GM19463 (cell line): Measurements from ENCODE around the gene RNF149.
A peak's percentile ranks its signal among the peaks of the same experiment; 100 is the strongest.

Source experiments
- ATAC-seq: cut with Tn5 transposase; IDR thresholded peaks from one replicate; pipeline ENCODE4 v1.9.1; 2021; ENCODE audit warnings: mild to moderate bottlenecking, moderate library complexity; ENCODE audit not compliant: unreplicated experiment

The RNF149 gene

GRCh38 chr2:101299604-101300003 is 8.9 kb downstream of the RNF149 start:
- ATAC-seq = no peak

GRCh38 chr2:101297383-101297782 is 11.1 kb downstream of the RNF149 start:
- no peak for ATAC-seq

GRCh38 chr2:101296371-101296770 is 12.1 kb downstream of the RNF149 start:
- ATAC-seq = no peak

- no peak for ATAC-seq
These were observed 12.6 kb downstream of the RNF149 start for GRCh38 chr2:101295895-101296294.

- ATAC-seq = no peak
These were observed 13.6 kb downstream of the RNF149 start for GRCh38 chr2:101294861-101295260.

GRCh38 chr2:101293544-101293943 is 15.0 kb downstream of the RNF149 start:
- no peak for ATAC-seq

- ATAC-seq = no peak
These were observed 16.5 kb downstream of the RNF149 start for GRCh38 chr2:101291973-101292372.

DNA sequence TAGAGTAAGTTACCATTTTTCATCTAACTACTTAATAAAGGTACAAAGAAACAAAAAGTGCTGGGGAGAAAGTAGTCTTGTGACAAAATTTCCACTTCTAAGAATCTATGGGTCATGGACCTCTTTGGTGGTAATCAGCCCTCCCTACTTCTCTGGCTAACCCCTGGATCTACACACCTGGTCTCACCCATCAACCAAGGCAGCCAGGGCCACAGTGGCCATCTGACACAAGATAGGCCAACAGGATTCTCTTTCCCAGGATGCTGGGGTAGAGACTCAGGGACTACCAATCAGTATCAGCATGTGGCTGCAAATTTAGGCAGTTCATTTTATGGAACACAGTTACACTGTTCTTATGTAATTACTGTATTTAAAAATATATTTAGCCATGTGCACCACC is 17.8 kb downstream of the RNF149 start:
- ATAC-seq = no peak

- ATAC-seq = no peak
These were observed 21.2 kb downstream of the RNF149 start for GRCh38 chr2:101287303-101287702.

DNA sequence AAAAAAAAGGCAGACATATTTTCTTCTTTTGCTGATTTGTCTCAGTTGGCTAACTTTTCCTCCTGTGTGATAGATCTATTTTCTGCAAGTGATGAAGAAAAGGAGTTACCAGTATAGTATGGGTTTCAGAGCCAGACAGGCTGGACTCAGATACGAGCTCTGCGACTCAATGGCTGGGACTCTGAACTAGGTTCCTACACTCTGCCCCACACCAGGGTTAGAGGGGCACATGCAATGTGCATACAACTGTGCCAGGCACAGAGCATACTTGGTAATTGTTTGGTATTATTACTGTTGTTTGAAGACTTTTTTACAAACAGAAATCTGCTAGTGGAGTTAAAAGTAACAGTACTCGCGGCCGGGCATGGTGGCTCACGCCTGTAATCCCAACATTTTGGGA is 21.8 kb downstream of the RNF149 start:
- ATAC-seq = no peak

DNA sequence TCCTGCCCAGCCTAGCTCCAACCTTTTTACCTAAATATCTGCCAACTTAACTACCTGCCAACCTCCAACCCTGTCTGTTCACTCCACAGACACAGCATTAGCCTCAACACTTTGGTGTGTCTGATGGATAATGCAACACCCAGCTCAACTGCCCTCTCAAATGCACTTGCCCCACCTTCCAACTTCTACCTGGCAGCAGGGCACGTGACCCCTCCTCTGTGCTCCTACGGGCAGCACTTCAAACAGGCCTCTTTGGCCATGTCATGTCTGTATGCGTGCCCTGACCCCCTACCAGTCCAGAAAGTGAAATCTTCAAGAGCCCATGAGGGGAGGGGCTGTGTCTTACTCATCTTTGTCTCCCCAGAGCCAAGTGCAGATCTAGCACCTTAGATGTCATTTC is 25.5 kb downstream of the RNF149 start:
- ATAC-seq = no peak

DNA sequence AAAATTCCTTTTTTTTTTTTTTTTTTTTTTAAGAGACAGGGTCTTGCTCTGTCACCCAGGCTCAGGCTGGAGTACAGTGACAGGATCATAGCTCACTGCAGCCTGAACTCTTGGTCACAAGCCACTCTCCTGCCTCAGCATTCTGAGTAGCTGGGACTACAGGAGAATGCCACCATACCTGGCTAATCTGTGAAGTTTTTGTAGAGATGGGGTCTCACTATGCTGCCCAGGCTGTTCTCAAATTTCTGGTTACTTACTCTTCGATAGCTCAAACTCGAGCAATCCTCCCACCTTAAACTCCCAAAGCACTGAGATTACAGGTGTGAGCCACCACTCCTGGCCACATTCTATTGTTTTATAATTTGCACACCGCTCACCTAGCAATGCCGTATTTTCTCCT is 27.0 kb downstream of the RNF149 start:
- ATAC-seq = no peak

DNA sequence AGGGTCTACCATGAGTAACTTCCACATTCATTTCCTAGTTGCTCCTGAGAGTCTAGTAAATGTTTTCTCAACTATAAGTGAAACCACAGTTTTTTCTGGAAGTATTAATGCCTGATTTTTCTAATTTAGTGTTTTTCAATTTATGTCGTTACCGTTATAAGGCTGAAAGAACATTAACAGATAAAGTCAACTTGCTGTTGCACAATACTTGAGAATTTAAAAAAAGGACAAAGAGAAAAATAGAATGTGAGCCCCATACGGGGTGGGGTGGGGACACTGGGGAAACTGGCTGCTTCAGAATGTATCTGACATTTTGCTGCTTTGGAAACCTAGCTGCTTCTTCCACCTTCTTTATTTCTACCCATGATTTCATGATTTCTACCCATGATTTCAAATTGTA is 29.6 kb downstream of the RNF149 start:
- no peak for ATAC-seq

DNA sequence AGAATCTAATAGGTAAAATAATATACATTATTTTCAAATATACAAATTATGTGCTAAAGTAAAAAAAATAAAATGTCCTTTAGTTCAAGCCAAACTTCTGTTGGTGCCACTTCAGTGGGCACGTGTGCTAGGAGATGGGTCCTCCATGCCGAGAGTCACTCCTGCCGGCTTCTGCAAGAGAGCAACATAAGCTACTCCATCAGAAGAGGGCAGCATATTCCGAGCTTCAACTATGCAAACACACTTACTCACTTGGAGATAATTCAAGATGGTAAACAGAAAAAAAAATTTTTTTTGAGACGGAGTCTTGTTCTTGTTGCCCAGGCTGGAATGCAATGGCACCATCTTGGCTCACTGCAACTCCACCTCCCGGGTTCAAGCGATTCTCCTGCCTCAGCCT is 31.4 kb downstream of the RNF149 start:
- no peak for ATAC-seq

DNA sequence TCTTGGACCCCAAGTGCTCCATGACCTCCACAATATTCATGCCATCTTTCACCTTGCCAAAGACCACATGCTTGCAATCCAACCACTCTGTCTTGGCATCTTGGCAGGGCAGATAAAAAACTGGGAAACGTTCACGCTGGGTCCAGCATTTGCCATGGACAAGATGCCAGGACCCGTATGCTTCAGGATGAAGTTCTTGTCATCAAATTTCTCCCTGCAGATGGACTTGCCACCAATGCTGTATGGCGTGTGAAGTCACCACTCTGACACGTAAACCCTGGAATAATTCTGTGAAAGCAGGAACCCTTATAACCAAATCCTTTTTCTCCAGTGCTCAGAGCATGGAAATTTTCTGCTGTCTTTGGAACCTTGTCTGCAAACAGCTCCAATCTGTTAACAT is 34.4 kb downstream of the RNF149 start:
- no peak for ATAC-seq

- no peak for ATAC-seq
These were observed 35.4 kb downstream of the RNF149 start for GRCh38 chr2:101273056-101273455.

DNA sequence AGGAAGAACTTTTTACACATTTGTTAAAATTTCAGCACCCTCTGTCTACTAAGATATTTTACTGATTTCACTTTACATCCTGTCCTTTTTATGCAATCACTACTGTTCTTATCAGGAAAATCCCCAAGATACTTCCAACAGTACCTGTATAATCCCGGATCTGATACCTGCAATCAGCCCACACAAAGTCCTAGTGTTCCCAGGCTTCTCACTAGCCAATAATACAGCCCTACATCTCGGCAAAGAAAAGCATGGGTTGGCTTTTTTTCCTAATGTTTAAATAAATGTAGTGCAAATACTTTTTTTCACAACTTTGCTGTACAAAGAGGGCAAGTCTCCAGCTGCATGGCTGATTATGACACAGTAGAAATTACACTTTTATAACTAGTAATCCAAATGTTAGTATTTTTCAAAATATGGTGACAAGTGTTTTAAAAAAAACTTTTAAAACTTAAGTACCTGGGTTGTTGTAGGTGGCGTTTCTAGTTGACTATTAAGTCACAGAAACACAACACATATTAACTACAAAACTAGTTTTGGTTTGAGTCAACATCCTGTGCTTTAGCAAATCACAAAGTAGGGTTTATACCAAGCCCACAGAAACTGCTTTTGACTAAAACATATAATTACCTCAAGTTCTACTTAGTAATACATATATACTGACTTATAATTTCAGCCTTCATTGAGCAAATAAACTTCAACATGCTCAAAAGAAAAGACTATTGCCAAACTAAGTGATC is 36.3 kb downstream of the RNF149 start:
- ATAC-seq = peak; percentile 62

DNA sequence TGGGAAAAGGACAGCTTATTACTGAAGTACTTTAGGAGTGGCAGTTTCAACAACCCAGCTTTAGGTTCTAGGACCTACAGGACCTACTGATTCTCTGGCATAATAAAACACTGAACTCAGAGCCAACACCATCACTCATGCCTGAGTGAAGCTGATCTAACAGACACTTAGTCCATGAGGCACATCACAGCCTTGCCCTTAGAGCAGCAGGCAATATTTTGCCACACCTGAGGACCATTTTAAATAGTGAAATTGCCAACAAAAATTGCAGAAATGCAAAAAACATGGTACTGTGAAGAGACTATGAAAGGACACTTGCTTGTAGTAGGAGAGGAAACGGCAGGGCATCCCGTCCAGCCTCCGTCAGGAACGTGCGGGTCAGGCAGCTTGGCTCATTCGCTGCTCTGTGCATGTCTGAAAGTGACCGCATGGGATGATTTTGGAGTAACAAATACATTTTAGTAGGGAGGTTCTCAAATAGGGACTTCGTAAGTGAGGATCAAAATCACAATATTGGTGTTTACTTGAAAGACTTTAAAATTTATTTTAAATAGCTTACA is 37.7 kb downstream of the RNF149 start:
- ATAC-seq = no peak

DNA sequence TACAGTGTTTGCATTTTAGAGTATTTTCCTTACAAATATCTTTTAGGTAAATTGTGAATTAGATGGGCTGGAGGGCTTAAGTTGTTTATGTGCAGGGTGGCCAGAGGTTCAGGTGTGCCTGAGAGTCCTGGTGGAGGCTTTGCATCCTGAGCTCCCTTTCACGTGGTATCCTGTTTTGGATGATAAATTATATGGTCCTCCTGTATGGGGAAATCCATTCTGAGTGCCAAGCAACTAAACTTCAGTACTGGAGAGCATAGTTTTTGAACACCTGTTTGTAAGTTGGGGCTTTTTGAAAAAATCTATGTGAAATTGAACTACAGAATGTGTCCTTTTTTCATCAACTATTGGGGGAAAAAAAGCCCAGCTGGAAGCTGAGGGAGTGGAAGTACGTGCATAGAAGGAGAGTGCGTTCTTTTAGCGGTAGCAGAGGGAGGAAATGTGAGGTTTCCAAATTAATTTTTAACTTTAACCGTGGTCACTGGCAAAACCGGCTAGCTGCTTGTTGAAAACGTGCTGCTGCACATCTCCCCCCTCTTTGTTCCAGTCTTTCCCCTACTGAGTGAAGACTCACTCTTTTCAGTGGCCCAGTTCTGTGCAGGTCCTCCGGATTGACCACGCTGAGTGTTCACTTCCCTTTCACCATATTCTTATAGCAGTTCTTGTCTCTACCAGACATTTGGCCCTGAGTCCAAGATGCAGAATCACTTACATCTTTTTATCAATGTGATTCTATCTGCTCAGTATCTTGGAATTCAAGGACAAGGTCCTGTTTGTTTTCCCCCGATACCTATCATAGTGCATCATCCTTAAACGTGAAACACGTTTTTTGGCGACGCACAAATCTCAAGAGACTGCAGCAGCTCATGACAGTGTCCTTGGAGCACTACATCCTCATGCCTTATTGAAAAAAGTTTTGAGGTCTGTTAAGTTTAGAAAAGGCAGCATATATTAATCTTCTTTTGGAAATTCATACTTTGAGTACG is 40.5 kb downstream of the RNF149 start:
- ATAC-seq = peak; percentile 71

GRCh38 chr2:101265893-101266499 is 42.5 kb downstream of the RNF149 start:
- no peak for ATAC-seq

GRCh38 chr2:101264360-101264939 is 44.1 kb downstream of the RNF149 start:
- ATAC-seq = no peak
